HG03039 (cell line): ENCODE measurements around the gene OR1F1.

Source experiments
- ATAC-seq: cut with Tn5 transposase; IDR thresholded peaks from one replicate; pipeline ENCODE4 v1.9.1; 2021; ENCODE audit warnings: mild to moderate bottlenecking, moderate library complexity; ENCODE audit not compliant: unreplicated experiment

OR1F1 gene

GRCh38 chr16:3246002-3246401 lies 58.0 kb downstream of the OR1F1 start:
- no peak for ATAC-seq

- no peak for ATAC-seq
Observed at GRCh38 chr16:3246876-3247275, 58.9 kb downstream of the OR1F1 start.

GRCh38 chr16:3248596-3248995 lies 60.6 kb downstream of the OR1F1 start:
- no peak for ATAC-seq

- no peak for ATAC-seq
Observed at GRCh38 chr16:3249020-3249419, 61.0 kb downstream of the OR1F1 start.

- no peak for ATAC-seq
Observed at GRCh38 chr16:3249451-3249850, 61.4 kb downstream of the OR1F1 start.

GRCh38 chr16:3252967-3253366 lies 65.0 kb downstream of the OR1F1 start:
- no peak for ATAC-seq

DNA sequence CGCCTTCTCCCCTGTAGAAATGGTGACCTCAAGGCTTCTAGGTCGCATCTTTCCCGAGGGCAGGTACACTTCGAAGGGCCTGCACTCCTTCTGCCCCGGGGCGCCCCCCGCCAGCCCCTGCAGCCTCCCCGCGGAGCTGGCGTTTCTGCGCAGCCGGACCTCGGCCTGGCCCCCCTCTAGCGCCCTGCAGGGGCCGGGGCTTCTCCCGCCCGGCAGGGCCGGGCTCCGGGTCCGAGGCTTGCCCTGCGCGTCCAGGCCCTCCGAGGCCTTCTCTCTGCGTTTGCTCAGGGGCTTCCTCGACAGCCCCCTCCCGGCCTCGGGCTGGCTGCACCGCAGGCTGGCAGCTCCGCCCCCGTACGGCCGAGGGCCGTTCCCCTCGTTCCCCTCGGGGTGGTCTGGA lies 66.3 kb downstream of the OR1F1 start:
- ATAC-seq: no peak
